GM12878 (cell line): ENCODE measurements around the gene CD34. TPM values are rescaled to one million over a fixed set of nuclear protein-coding genes. Genes with fewer than 3 reads are reported as not detected.

ENCODE experiments used
- ATF3 ChIP-seq: IDR thresholded peaks from 2 replicates; pipeline ENCODE4 v1.6.1; 2011; ENCODE audit warnings: low read depth, mild to moderate bottlenecking, low read length, moderate library complexity, borderline replicate concordance; ENCODE audit errors: extremely low read depth
- CEBPB ChIP-seq, 2 experiments: fragments of 150-350 bp in 1 of 2; IDR thresholded peaks; 2 replicates each; pipeline ENCODE4 v1.6.1; 2012 to 2014; ENCODE audit warnings: low read depth in 2 of 2, low read length in 2 of 2, borderline replicate concordance in 1 of 2, inconsistent platforms in 1 of 2
- CEBPZ ChIP-seq: fragments of 150-350 bp; IDR thresholded peaks from 2 replicates; pipeline ENCODE4 v1.6.1; 2016; ENCODE audit warnings: low read depth, low read length
- CHD2 ChIP-seq: IDR thresholded peaks from 2 replicates; pipeline ENCODE4 v1.6.1; 2011; ENCODE audit warnings: low read depth, low read length, improper control_type of control experiment, borderline replicate concordance
- EP300 ChIP-seq, 2 experiments: fragments of 150-350 bp in 1 of 2; IDR thresholded peaks; 2 replicates each; pipeline ENCODE4 v1.6.1; 2011 to 2012; ENCODE audit warnings: low read depth in 2 of 2, low read length in 2 of 2, borderline replicate concordance in 1 of 2, improper control_type of control experiment in 1 of 2, inconsistent platforms in 1 of 2; ENCODE audit not compliant: control insufficient read depth in 1 of 2
- EZH2 ChIP-seq: IDR thresholded peaks from 2 replicates; pipeline ENCODE4 v1.6.1; 2012; ENCODE audit warnings: low read depth, mild to moderate bottlenecking, control low read depth, inconsistent platforms, low read length, borderline replicate concordance; ENCODE audit not compliant: control insufficient read depth
- FOXM1 ChIP-seq: IDR thresholded peaks from 2 replicates; pipeline ENCODE4 v1.6.1; 2012; ENCODE audit warnings: low read depth, mild to moderate bottlenecking, inconsistent platforms, low read length, moderate library complexity
- MAX ChIP-seq: IDR thresholded peaks from 2 replicates; pipeline ENCODE4 v1.6.1; 2012; ENCODE audit warnings: low read depth, low read length, improper control_type of control experiment
- MTA2 ChIP-seq: fragments of 450-650 bp; IDR thresholded peaks from 2 replicates; pipeline ENCODE4 v1.6.1; 2016; ENCODE audit warnings: low read depth, mild to moderate bottlenecking, moderate library complexity
- MTA3 ChIP-seq: IDR thresholded peaks from 2 replicates; pipeline ENCODE4 v1.6.1; 2012; ENCODE audit warnings: low read length, inconsistent platforms, borderline replicate concordance
- POLR2AphosphoS5 ChIP-seq: IDR thresholded peaks from 2 replicates; pipeline ENCODE4 v1.6.1; 2011; ENCODE audit warnings: mild to moderate bottlenecking, low read length, inconsistent platforms
- RCOR1 ChIP-seq: conservative IDR thresholded peaks from 2 replicates; pipeline ENCODE4 v1.6.1; 2012; ENCODE audit warnings: low read depth, low read length, improper control_type of control experiment
- SMARCA5 ChIP-seq: fragments of 450-650 bp; IDR thresholded peaks from 2 replicates; pipeline ENCODE4 v1.6.1; 2017; ENCODE audit warnings: mild to moderate bottlenecking
- TCF7 ChIP-seq: IDR thresholded peaks from 2 replicates; pipeline ENCODE4 v1.6.1; 2014; ENCODE audit warnings: antibody characterized with exemption, borderline replicate concordance
- ZBED1 ChIP-seq: IDR thresholded peaks from 2 replicates; pipeline ENCODE4 v1.6.1; 2016; ENCODE audit warnings: borderline replicate concordance
- ZSCAN29 ChIP-seq: fragments of 450-650 bp; IDR thresholded peaks from 2 replicates; pipeline ENCODE4 v1.6.1; 2017; ENCODE audit warnings: mild to moderate bottlenecking, moderate library complexity
- polyA plus RNA-seq, 11 experiments: library from polyadenylated mRNA; depleted of rRNA in 4 of 11; unstranded in 6 of 11; stranded (reverse) in 5 of 11; fragments of >200 nt; fragmentation: Nextera tagmentation in 4 of 11; fragmentation: Illumina TruSeq in 1 of 11; extraction: Ambion mirVana in 4 of 11; extraction: Trizol in 1 of 11; gene quantifications; 1 replicate in 1 of 11; 2 replicates in 10 of 11; pipeline versions ENCODE4 v1.2.1 to v1.2.3, GENCODE V29; 2011 to 2016; ENCODE audit warnings: inconsistent platforms in 2 of 11, missing spikeins in 2 of 11, low read depth in 1 of 11
- total RNA-seq, 4 experiments: library from RNA; depleted of rRNA in 3 of 4; stranded (reverse); fragments of >200 nt in 3 of 4; fragmentation: Illumina TruSeq in 1 of 4; extraction: Trizol in 1 of 4; gene quantifications; 2 replicates each; pipeline versions ENCODE4 v1.2.1 to v1.2.3, GENCODE V29; 2013 to 2021
- TF ChIP-seq, protein P1 (sequence below): IDR thresholded peaks from 2 replicates; pipeline ENCODE4 v1.6.1; 2011; ENCODE audit warnings: borderline replicate concordance, low read depth, mild to moderate bottlenecking, moderate library complexity, mixed read lengths, low read length; ENCODE audit not compliant: insufficient read depth; ENCODE audit errors: extremely low read length

The CD34 gene
- total and polyA plus RNA-seq, 10 of the 15 experiments (the other 5 are each of a cell fraction or from before 2014, with no cell fraction given): under 0.01 to 0.08 (median 0.02) TPM; not detected in 6

- TF ChIP-seq CHD2: peak; percentile 58; the same call in 1 of the 2 replicates
- TF ChIP-seq RCOR1: 0 out of 2 replicates have a peak, but pooled peaks have one; percentile 53
- TF ChIP-seq EP300 (IDR thresholded peaks at IDR 0.05; ENCODE audit: borderline replicate concordance in 1 of 2, control insufficient read depth in 1 of 2, low read depth in 2 of 2, low read length in 2 of 2): peak; percentile 86 to 87
- no peak for TF ChIP-seq TCF7
- peak; percentile 52; the same call in 1 of the 2 replicates for TF ChIP-seq FOXM1
- TF ChIP-seq SMARCA5: peak; percentile 64
- no peak for TF ChIP-seq CEBPB (IDR thresholded peaks at IDR 0.05; ENCODE audit: borderline replicate concordance in 1 of 2, low read depth in 2 of 2, low read length in 2 of 2)
- peak; percentile 68 for TF ChIP-seq MAX
- TF ChIP-seq ZSCAN29: no peak
- no peak for TF ChIP-seq EZH2
- TF ChIP-seq ATF3: peak; percentile 68; the same call in 1 of the 2 replicates
- TF ChIP-seq CEBPZ: no peak
- TF ChIP-seq, protein P1, sequence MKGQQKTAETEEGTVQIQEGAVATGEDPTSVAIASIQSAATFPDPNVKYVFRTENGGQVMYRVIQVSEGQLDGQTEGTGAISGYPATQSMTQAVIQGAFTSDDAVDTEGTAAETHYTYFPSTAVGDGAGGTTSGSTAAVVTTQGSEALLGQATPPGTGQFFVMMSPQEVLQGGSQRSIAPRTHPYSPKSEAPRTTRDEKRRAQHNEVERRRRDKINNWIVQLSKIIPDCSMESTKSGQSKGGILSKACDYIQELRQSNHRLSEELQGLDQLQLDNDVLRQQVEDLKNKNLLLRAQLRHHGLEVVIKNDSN: peak; percentile 67
- TF ChIP-seq ZBED1: no peak
- no peak for TF ChIP-seq MTA3
- peak; percentile 67 for TF ChIP-seq MTA2
- TF ChIP-seq POLR2AphosphoS5: peak; percentile 23; the same call in 1 of the 2 replicates
Observed at GRCh38 chr1:207831517-207832327, 79.2 kb downstream of the CD34 start (continued).
